A549 treated with ZK216348 at 1 μM for 4 hours (cell line): ENCODE data around the gene OR3A3. TPM values are rescaled to one million over a fixed set of nuclear protein-coding genes. Genes with fewer than 3 reads are reported as not detected.

Source experiments
- total RNA-seq: library from RNA; stranded (reverse); fragments of 200-300 nt; extraction: Qiagen RNA extraction; gene quantifications from 5 replicates; pipeline ENCODE4 v1.2.3, GENCODE V29; 2022; ENCODE audit warnings: low read depth

The OR3A3 gene
- 0.07 TPM in 1 of 5 replicates, not detected in the others for total RNA-seq

GRCh38 chr17:3411070-3411469 lies at the start of gene OR3A3:
TSS of gene OR3A3 (plus strand) at chr17:3411370.

GRCh38 chr17:3385869-3386816 lies 25.0 kb upstream of the OR3A3 start, which contains the start of gene OR3A2:
TSS of gene OR3A2 (minus strand) at chr17:3386308.

GRCh38 chr17:3398310-3398709 lies 12.9 kb upstream of the OR3A3 start, which contains the start of gene OR1E1:
TSS of gene OR1E1 (minus strand) at chr17:3398410. CDS start at chr17:3398410, 0 bp downstream.

GRCh38 chr17:3433741-3434140 lies 22.6 kb downstream of the OR3A3 start, which contains the start of gene OR1E2:
TSS of gene OR1E2 (minus strand) at chr17:3433841. CDS start at chr17:3433841, 0 bp downstream.

GRCh38 chr17:3471599-3471998 lies 60.4 kb downstream of the OR3A3 start, which contains the start of gene SPATA22:
TSS of gene SPATA22 (minus strand) at chr17:3471819. CDS start at chr17:3469325, 2,494 bp downstream.

Other genes starting within 250 kb of the OR3A3 start
- gene OR1A2, start 213.9 kb upstream of the OR3A3 start, total RNA-seq, result not detected in 5 replicates
- not detected in 5 replicates for gene OR1A1, start 203.7 kb upstream of the OR3A3 start, total RNA-seq
- gene OR3A1, start 113.0 kb upstream of the OR3A3 start, total RNA-seq, result not detected in 5 replicates
- not detected in 5 replicates for gene OR3A2, start 25.1 kb upstream of the OR3A3 start, total RNA-seq
- gene OR1E1, start 13.0 kb upstream of the OR3A3 start, total RNA-seq, result not detected in 5 replicates
- not detected in 5 replicates for gene OR1E2, start 22.5 kb downstream of the OR3A3 start, total RNA-seq
- not detected in 5 replicates for gene SPATA22, start 60.4 kb downstream of the OR3A3 start, total RNA-seq
- gene ASPA, start 64.6 kb downstream of the OR3A3 start, total RNA-seq, result not detected in 5 replicates
- 0.15 to 0.92 TPM (median 0.33 TPM) in 5 replicates for gene TRPV3, start 146.4 kb downstream of the OR3A3 start, total RNA-seq
- gene TRPV1, start 198.0 kb downstream of the OR3A3 start, total RNA-seq, result 3.9 to 5.3 TPM (median 4.9 TPM) in 5 replicates
- gene SHPK, start 224.9 kb downstream of the OR3A3 start, total RNA-seq, result 10.5 to 17.7 TPM (median 16.4 TPM) in 5 replicates
- gene CTNS, start 225.4 kb downstream of the OR3A3 start, total RNA-seq, result 11.8 to 16.0 TPM (median 13.6 TPM) in 5 replicates